ENCODE data around the gene CARD11. TPM values are rescaled to one million over a fixed set of nuclear protein-coding genes. Genes with fewer than 3 reads are reported as not detected.

CARD11 gene
- total and polyA plus RNA-seq, 2 of the 4 experiments (the other 2 are of a cell fraction): 0.18 to 0.26 TPM

- Histone ChIP-seq H3K79me1 (ENCODE audit: low read depth in 1 of 2, low read length in 2 of 2) (no peaks in the 10 kb centered on the region), H2BK15ac (ENCODE audit: low read depth, low read length) (no peak overlapping the region), H3K4ac (ENCODE audit: low read depth, low read length) (no peak overlapping the region), H4K20me1 (ENCODE audit: insufficient read depth, low read length) (no peaks in the 10 kb centered on the region), H3K14ac (replicated peaks; ENCODE audit: low read depth, low read length) (no peak overlapping the region), H2AK9ac (replicated peaks; ENCODE audit: low read depth, low read length, poor library complexity) (no peak overlapping the region), H4K91ac (ENCODE audit: insufficient read depth, low read depth, low read length) (no peak overlapping the region), H2AFZ (replicated peaks; ENCODE audit: low read length, poor library complexity) (no peak overlapping the region), H3K4me1 (ENCODE audit: control insufficient read depth, insufficient read depth, low read length) (no peaks in the 10 kb centered on the region), H4K5ac (ENCODE audit: low read depth, low read length) (no peak overlapping the region), H3K18ac (ENCODE audit: low read depth, low read length) (no peak overlapping the region), H3K4me3 (ENCODE audit: insufficient read depth, low read depth, low read length) (no peak overlapping the region), H3K27me3 (ENCODE audit: control insufficient read depth, insufficient read depth, low read length) (no peaks in the 10 kb centered on the region), H2BK20ac (ENCODE audit: low read depth, low read length) (no peak overlapping the region), H2BK120ac (ENCODE audit: low read depth, low read length) (no peak overlapping the region), H3K9me1 (ENCODE audit: insufficient read depth, low read length) (no peaks in the 10 kb centered on the region), H2BK5ac (ENCODE audit: low read depth, low read length, poor library complexity, severe bottlenecking) (no peak overlapping the region), H3K9me3 (ENCODE audit: control insufficient read depth, insufficient read depth, low read length) (no peaks in the 10 kb centered on the region), H3K4me2 (ENCODE audit: low read depth, low read length) (no peak overlapping the region), H3K9ac (ENCODE audit: low read depth, low read length) (no peak overlapping the region), H3K23ac (ENCODE audit: low read depth, low read length) (no peak overlapping the region), H2AK5ac (ENCODE audit: low read depth, low read length) (no peak overlapping the region), H3K27ac (ENCODE audit: insufficient read depth, low read length) (no peak overlapping the region), H3K56ac (ENCODE audit: extremely low read depth, insufficient read depth, low read length) (no peak overlapping the region), H3K36me3 (ENCODE audit: control insufficient read depth, insufficient read depth, low read length) (no peaks in the 10 kb centered on the region), H4K8ac (ENCODE audit: low read depth in 2 of 2, low read length in 2 of 2) (no peak overlapping the region)
- ChIA-PET CTCF (no interaction called here), POLR2A (ENCODE audit: unreplicated experiment) (no interaction called here)
- in situ Hi-C loops (cut with MboI; ENCODE audit: low sequenced_read_pairs) (no loop called here), dilution Hi-C loops (cut with HindIII; ENCODE audit: low sequenced_read_pairs, unreplicated experiment) (no loop called here), intact Hi-C loops (cut with micrococcal nuclease) (no loop called here)
- DNase-seq (no peak), ATAC-seq (ENCODE audit: low read depth) (no peak)
- BruUV-seq (replicated peaks): no TSS peak
- TF ChIP-seq FOS (IDR thresholded peaks at IDR 0.05; ENCODE audit: low read depth, low read length) (no peak), BHLHE40 (IDR thresholded peaks at IDR 0.05; ENCODE audit: low read depth, low read length) (no peak), NFE2L2 (IDR thresholded peaks at IDR 0.05; ENCODE audit: low read depth, low read length) (no peak), USF2 (IDR thresholded peaks at IDR 0.05; ENCODE audit: low read depth, low read length) (no peak), SMC3 (IDR thresholded peaks at IDR 0.05; ENCODE audit: low read depth, low read length) (no peak), MXI1 (IDR thresholded peaks at IDR 0.05; ENCODE audit: borderline replicate concordance, low read depth, low read length) (no peak), RCOR1 (IDR thresholded peaks at IDR 0.05; ENCODE audit: insufficient replicate concordance, low read length) (no peak), CEBPB (IDR thresholded peaks at IDR 0.05; ENCODE audit: low read depth, low read length) (no peak)
- 60% methylated on average over 1 of the region's 27 CpGs; no CpG with 5 or more reads in 1 of the 2 experiments for WGBS, 2 experiments (ENCODE audit: extremely low coverage in 2 of 2, insufficient read length in 1 of 2)
Measured at GRCh38 chr7:3041986-3042675, 1.5 kb downstream of the CARD11 start.

Measured in IMR-90 (cell line).